ENCODE data around the gene ARMH3. TPM values are rescaled to one million over a fixed set of nuclear protein-coding genes. Genes with fewer than 3 reads are reported as not detected.

Gene ARMH3
- polyA plus RNA-seq, 1 experiment, result 18.5 TPM

GRCh38 chr10:101938305-101939007 is 117.5 kb downstream of the ARMH3 start:
- Histone ChIP-seq H3K36me3 (ENCODE audit: control insufficient read depth, insufficient read depth, low read length) (no peaks in the 10 kb centered on the region), H3K27me3 (ENCODE audit: control insufficient read depth, insufficient read depth, low read length) (no peaks in the 10 kb centered on the region), H3K4me3 (ENCODE audit: low read depth, low read length) (no peak overlapping the region)
- TF ChIP-seq CTCF (IDR thresholded peaks at IDR 0.05; ENCODE audit: insufficient read depth, low read depth, low read length), result no peak
- ChIA-PET CTCF (interaction anchor here (0.6 to 1.3 kb wide), 2 partner anchors 18 to 35 kb away, joined by 4 read pairs; no protein-coding TSS in a partner anchor), POLR2A (interaction anchor here (0.5 to 0.6 kb wide), 2 partner anchors 175 to 939 kb away, joined by 3 to 5 read pairs; no protein-coding TSS in a partner anchor)
- DNase-seq (ENCODE audit: low read depth), result peak; percentile 71

GRCh38 chr10:101935431-101935830 is 120.5 kb downstream of the ARMH3 start:
- ChIA-PET POLR2A (no interaction called here), CTCF (interaction anchor here (0.7 to 1.4 kb wide), 3 partner anchors 46 to 734 kb away, joined by 3 to 4 read pairs (median 3); no protein-coding TSS in a partner anchor)
- DNase-seq (ENCODE audit: low read depth), result no peak
- no peak overlapping the region for H3K4me3 ChIP-seq (ENCODE audit: low read depth, low read length)
- H3K27me3 ChIP-seq (ENCODE audit: control insufficient read depth, insufficient read depth, low read length), result no peaks in the 10 kb centered on the region
- TF ChIP-seq CTCF (IDR thresholded peaks at IDR 0.05; ENCODE audit: insufficient read depth, low read depth, low read length), result no peak
- H3K36me3 ChIP-seq (ENCODE audit: control insufficient read depth, insufficient read depth, low read length), result no peaks in the 10 kb centered on the region

- Histone ChIP-seq H3K36me3 (ENCODE audit: control insufficient read depth, insufficient read depth, low read length) (no peaks in the 10 kb centered on the region), H3K4me3 (ENCODE audit: low read depth, low read length) (no peak overlapping the region), H3K27me3 (ENCODE audit: control insufficient read depth, insufficient read depth, low read length) (no peaks in the 10 kb centered on the region)
- ChIA-PET POLR2A (no interaction called here), CTCF (interaction anchor here (0.7 to 1.4 kb wide), 4 partner anchors 45 to 735 kb away, joined by 3 to 4 read pairs (median 4); no protein-coding TSS in a partner anchor)
- TF ChIP-seq CTCF (IDR thresholded peaks at IDR 0.05; ENCODE audit: insufficient read depth, low read depth, low read length), result no peak
- DNase-seq (ENCODE audit: low read depth), result no peak
Measured at GRCh38 chr10:101934686-101935305, 121.2 kb downstream of the ARMH3 start.

GRCh38 chr10:101933976-101934375 is 122.0 kb downstream of the ARMH3 start:
- POLR2A ChIA-PET, result no interaction called here
- Histone ChIP-seq H3K36me3 (ENCODE audit: control insufficient read depth, insufficient read depth, low read length) (no peaks in the 10 kb centered on the region), H3K4me3 (ENCODE audit: low read depth, low read length) (no peak overlapping the region), H3K27me3 (ENCODE audit: control insufficient read depth, insufficient read depth, low read length) (no peaks in the 10 kb centered on the region)
- DNase-seq (ENCODE audit: low read depth), result no peak
- CTCF ChIA-PET, result interaction anchor here (1.4 kb wide), 1 partner anchor 44 kb away, joined by 4 read pairs; no protein-coding TSS in a partner anchor
- TF ChIP-seq CTCF (IDR thresholded peaks at IDR 0.05; ENCODE audit: insufficient read depth, low read depth, low read length), result no peak

- CTCF ChIA-PET, result no interaction called here
- no peak for DNase-seq (ENCODE audit: low read depth)
- Histone ChIP-seq H3K4me3 (ENCODE audit: low read depth, low read length) (no peak overlapping the region), H3K36me3 (ENCODE audit: control insufficient read depth, insufficient read depth, low read length) (no peaks in the 10 kb centered on the region), H3K27me3 (ENCODE audit: control insufficient read depth, insufficient read depth, low read length) (no peaks in the 10 kb centered on the region)
- POLR2A ChIA-PET, result no interaction called here
- TF ChIP-seq CTCF (IDR thresholded peaks at IDR 0.05; ENCODE audit: insufficient read depth, low read depth, low read length), result no peak
Measured at GRCh38 chr10:101932183-101932582, 123.8 kb downstream of the ARMH3 start.

Data from BJ (cell line).